SU-DHL-6 (cell line): ENCODE measurements around the gene COMMD6.

Experiments used
- CTCF ChIP-seq: fragments of 200-600 bp; sonication (generic); IDR thresholded peaks from one replicate; pipeline ENCODE4 v1.5.1; 2017; ENCODE audit warnings: antibody characterized with exemption, mild to moderate bottlenecking, low read length, moderate library complexity; ENCODE audit not compliant: insufficient read depth, poor library complexity, severe bottlenecking
- EZH2phosphoT487 ChIP-seq: fragments of 200-600 bp; sonication (generic), shearing (Covaris generic); conservative IDR thresholded peaks from 2 replicates; pipeline ENCODE4 v1.6.1; 2018; ENCODE audit warnings: mild to moderate bottlenecking, antibody characterized with exemption, low read length, moderate library complexity, mixed read lengths

GRCh38 chr13:75485286-75486062 is 52.2 kb downstream of the COMMD6 start:
- TF ChIP-seq CTCF (no peak), EZH2phosphoT487 (no peak)
